Activated CD4-positive, alpha-beta memory T cell treated with anti-CD3 and anti-CD28 coated beads for 36 hours (primary cell): ENCODE data around the gene IFFO2. TPM values are rescaled to one million over a fixed set of nuclear protein-coding genes. Genes with fewer than 3 reads are reported as not detected.

ENCODE experiments used
- CTCF ChIA-PET: fragments of 350-600 bp; sonication (Branson Sonifier 250); formaldehyde crosslinking; loops from one replicate; lab custom pipeline; 2021; ENCODE audit warnings: antibody characterized with exemption, inconsistent platforms; lab: Charles Lee
- POLR2A ChIA-PET: fragments of 350-600 bp; sonication (Branson Sonifier 250); formaldehyde crosslinking; loops from one replicate; lab custom pipeline; 2021; ENCODE audit warnings: antibody characterized with exemption; lab: Charles Lee
- DNase-seq: peaks from one replicate; pipeline ENCODE4 v3.0.0-alpha.2; 2020
- H3K27ac Mint-ChIP-seq: one replicate; pipeline ENCODE4 v1.8.0; 2021; ENCODE audit warnings: mixed read lengths
- H3K27me3 Mint-ChIP-seq: one replicate; pipeline ENCODE4 v1.8.0; 2021; ENCODE audit warnings: mixed read lengths
- H3K36me3 Mint-ChIP-seq: one replicate; pipeline ENCODE4 v1.8.0; 2021; ENCODE audit warnings: mixed read lengths
- H3K4me1 Mint-ChIP-seq: one replicate; pipeline ENCODE4 v1.8.0; 2021; ENCODE audit warnings: low read depth, mixed read lengths
- H3K4me3 Mint-ChIP-seq: one replicate; pipeline ENCODE4 v1.8.0; 2021; ENCODE audit warnings: mild to moderate bottlenecking, mixed read lengths
- H3K9me3 Mint-ChIP-seq: one replicate; pipeline ENCODE4 v1.8.0; 2021; ENCODE audit warnings: mixed read lengths
- intact Hi-C: fragments of 100-400 bp; cut with micrococcal nuclease; formaldehyde crosslinking; loops from one replicate; pipeline ENCODE4 v1.15.1; 2023
- total RNA-seq, 2 experiments: library from RNA; stranded (reverse); gene quantifications; one replicate each; pipeline ENCODE4 v1.2.3, GENCODE V29; 2021

Gene IFFO2
- total RNA-seq, 2 experiments from 2014 or later: 40.4 to 42.0 TPM

GRCh38 chr1:18957532-18958300, 1.2 kb upstream of the IFFO2 start:
- ChIA-PET POLR2A (interaction anchor here (1.1 to 9.3 kb wide), 7 partner anchors 7 to 55 kb away, joined by 3 to 225 read pairs (median 5); partner anchors contain the start of gene ALDH4A1), CTCF (interaction anchor here (1.1 to 6.9 kb wide), 5 partner anchors 31 to 60 kb away, joined by 3 to 55 read pairs (median 19); no protein-coding TSS in a partner anchor)
- peak overlapping the region; percentile 77 for H3K4me3 Mint-ChIP-seq
- H3K4me1 Mint-ChIP-seq: peaks cover 33% of the 10 kb centered on the region
- peaks cover 2% of the 10 kb centered on the region for H3K27me3 Mint-ChIP-seq
- peak; percentile 35 for DNase-seq
- H3K36me3 Mint-ChIP-seq: peaks cover 20% of the 10 kb centered on the region
- peak overlapping the region; percentile 40 for H3K27ac Mint-ChIP-seq
- intact Hi-C loops: loop anchor here (10.0 kb wide), 1 partner anchor 527 kb away; the partner anchor contains the start of gene CAPZB
- no peaks in the 10 kb centered on the region for H3K9me3 Mint-ChIP-seq

- Mint-ChIP-seq H3K27me3 (peaks cover 2% of the 10 kb centered on the region), H3K9me3 (no peaks in the 10 kb centered on the region), H3K27ac (peak overlapping the region; percentile 71), H3K36me3 (peaks cover 26% of the 10 kb centered on the region), H3K4me3 (peak overlapping the region; percentile 77), H3K4me1 (peaks cover 39% of the 10 kb centered on the region)
- CTCF ChIA-PET: interaction anchor here (1.1 to 6.9 kb wide), 4 partner anchors 30 to 61 kb away, joined by 3 to 55 read pairs (median 20); no protein-coding TSS in a partner anchor
- POLR2A ChIA-PET: interaction anchor here (0.6 to 9.3 kb wide), 8 partner anchors 8 to 57 kb away, joined by 3 to 225 read pairs (median 4); partner anchors contain the start of gene ALDH4A1
- intact Hi-C loops: loop anchor here (10.0 kb wide), 1 partner anchor 528 kb away; the partner anchor contains the start of gene CAPZB
- peak; percentile 41 for DNase-seq
These were observed 653 bp upstream of the IFFO2 start for GRCh38 chr1:18957136-18957521.

GRCh38 chr1:18955441-18956192, 859 bp downstream of the IFFO2 start:
- intact Hi-C loops: loop anchor here (2.0 to 10.0 kb wide), 2 partner anchors 255 to 529 kb away; partner anchors contain the start of genes CAPZB and UBR4
- Mint-ChIP-seq H3K27me3 (peaks cover 2% of the 10 kb centered on the region), H3K27ac (peak overlapping the region; percentile 61), H3K36me3 (peaks cover 29% of the 10 kb centered on the region), H3K9me3 (no peaks in the 10 kb centered on the region), H3K4me1 (peaks cover 51% of the 10 kb centered on the region), H3K4me3 (peak overlapping the region; percentile 84)
- DNase-seq: peak; percentile 69
- ChIA-PET POLR2A (interaction anchor here (0.8 to 9.3 kb wide), 7 partner anchors 9 to 55 kb away, joined by 3 to 225 read pairs (median 3); partner anchors contain the start of gene ALDH4A1), CTCF (interaction anchor here (1.2 to 6.9 kb wide), 8 partner anchors 10 to 119 kb away, joined by 3 to 55 read pairs (median 8); no protein-coding TSS in a partner anchor)

DNA sequence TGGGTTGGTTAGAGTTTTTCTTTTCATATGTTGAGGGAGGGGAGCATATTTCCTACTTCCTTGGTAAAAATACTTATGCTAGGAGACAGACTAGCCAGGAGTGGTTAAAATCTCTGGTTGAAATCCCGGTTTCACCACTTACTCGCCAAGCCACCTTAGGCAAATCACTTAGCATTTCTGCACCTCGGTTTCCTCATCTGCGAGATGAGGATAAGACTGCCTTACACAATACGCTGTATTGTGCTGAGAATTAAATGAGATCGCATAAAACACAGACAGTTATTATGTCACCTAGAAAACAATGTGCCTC, 1.4 kb downstream of the IFFO2 start:
- Mint-ChIP-seq H3K4me1 (peaks cover 57% of the 10 kb centered on the region), H3K36me3 (peaks cover 29% of the 10 kb centered on the region), H3K27me3 (peaks cover 2% of the 10 kb centered on the region), H3K9me3 (no peaks in the 10 kb centered on the region), H3K4me3 (peak overlapping the region; percentile 84), H3K27ac (peak overlapping the region; percentile 61)
- CTCF ChIA-PET: interaction anchor here (1.3 to 6.9 kb wide), 7 partner anchors 18 to 120 kb away, joined by 3 to 55 read pairs (median 17); no protein-coding TSS in a partner anchor
- intact Hi-C loops: loop anchor here (2.0 to 10.0 kb wide), 2 partner anchors 256 to 530 kb away; partner anchors contain the start of genes CAPZB and UBR4
- POLR2A ChIA-PET: interaction anchor here (0.8 to 9.3 kb wide), 5 partner anchors 10 to 48 kb away, joined by 3 to 225 read pairs (median 4); no protein-coding TSS in a partner anchor
- DNase-seq: no peak

DNA sequence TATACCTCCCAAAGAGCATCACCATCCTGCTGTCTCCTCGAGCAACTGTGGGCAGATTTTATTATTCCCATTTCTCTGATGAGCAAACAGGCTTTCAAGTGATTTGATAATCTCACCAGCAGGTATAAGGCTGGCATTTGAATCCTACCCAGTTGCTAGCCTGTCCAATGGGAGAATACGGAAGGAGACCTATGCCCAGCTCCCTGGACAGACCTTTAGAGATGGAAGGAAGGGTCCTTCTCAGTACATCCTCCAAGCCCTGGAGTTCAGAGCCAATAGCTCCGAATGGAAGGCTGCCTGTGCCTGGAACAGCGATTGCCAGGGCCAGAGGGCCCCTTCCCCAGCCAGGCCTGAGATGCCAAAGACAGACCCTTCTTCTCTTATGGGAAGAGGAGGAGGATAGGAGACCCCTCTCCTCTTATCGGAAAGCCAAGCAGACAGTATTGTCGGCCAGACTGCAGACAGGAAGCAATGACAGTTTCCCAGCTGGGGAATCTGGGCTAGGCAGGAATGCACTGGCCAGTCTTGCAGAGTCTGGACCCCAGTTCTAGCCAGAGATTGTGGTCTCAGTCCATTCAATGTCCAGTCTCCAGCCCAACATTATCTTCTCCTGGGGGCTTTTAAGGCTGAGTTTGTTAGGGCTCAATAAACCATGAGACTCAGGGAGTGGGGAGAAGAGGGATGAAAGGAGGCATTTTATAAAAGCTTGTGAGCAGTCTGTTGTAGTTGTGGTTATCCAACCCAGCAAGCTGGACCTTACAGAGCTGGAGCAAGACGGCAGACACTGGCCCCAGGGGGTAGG, 2.0 kb downstream of the IFFO2 start:
- peak overlapping the region; percentile 84 for H3K4me3 Mint-ChIP-seq
- H3K27me3 Mint-ChIP-seq: peaks cover 2% of the 10 kb centered on the region
- peaks cover 63% of the 10 kb centered on the region for H3K4me1 Mint-ChIP-seq
- intact Hi-C loops: loop anchor here (2.0 to 10.0 kb wide), 2 partner anchors 256 to 530 kb away; partner anchors contain the start of genes CAPZB and UBR4
- ChIA-PET POLR2A (interaction anchor here (0.8 to 9.3 kb wide), 5 partner anchors 15 to 46 kb away, joined by 3 to 225 read pairs (median 3); no protein-coding TSS in a partner anchor), CTCF (interaction anchor here (0.8 to 6.9 kb wide), 6 partner anchors 11 to 121 kb away, joined by 3 to 55 read pairs (median 12); no protein-coding TSS in a partner anchor)
- no peaks in the 10 kb centered on the region for H3K9me3 Mint-ChIP-seq
- no peak for DNase-seq
- peak overlapping the region; percentile 61 for H3K27ac Mint-ChIP-seq
- H3K36me3 Mint-ChIP-seq: peaks cover 31% of the 10 kb centered on the region

- Mint-ChIP-seq H3K4me1 (peaks cover 70% of the 10 kb centered on the region), H3K27ac (peak overlapping the region; percentile 61), H3K9me3 (no peaks in the 10 kb centered on the region), H3K4me3 (peak overlapping the region; percentile 84), H3K36me3 (peaks cover 31% of the 10 kb centered on the region), H3K27me3 (peaks cover 2% of the 10 kb centered on the region)
- intact Hi-C loops: loop anchor here (2.0 to 10.0 kb wide), 2 partner anchors 257 to 531 kb away; partner anchors contain the start of genes CAPZB and UBR4
- ChIA-PET CTCF (interaction anchor here (0.8 to 6.9 kb wide), 5 partner anchors 11 to 121 kb away, joined by 3 to 55 read pairs (median 17); no protein-coding TSS in a partner anchor), POLR2A (interaction anchor here (0.9 to 9.3 kb wide), 4 partner anchors 25 to 45 kb away, joined by 3 to 225 read pairs (median 4); no protein-coding TSS in a partner anchor)
- DNase-seq: no peak
These were observed 2.7 kb downstream of the IFFO2 start for GRCh38 chr1:18953731-18954231.

GRCh38 chr1:18951818-18952391, 4.6 kb downstream of the IFFO2 start:
- POLR2A ChIA-PET: interaction anchor here (0.8 to 9.3 kb wide), 9 partner anchors 14 to 300 kb away, joined by 3 to 225 read pairs (median 5); partner anchors contain the start of genes ALDH4A1, EMC1 and MRTO4
- peak; percentile 95 for DNase-seq
- CTCF ChIA-PET: interaction anchor here (1.3 to 4.8 kb wide), 7 partner anchors 16 to 49 kb away, joined by 3 to 60 read pairs (median 5); partner anchors contain the start of gene ALDH4A1
- Mint-ChIP-seq H3K9me3 (no peaks in the 10 kb centered on the region), H3K36me3 (peaks cover 34% of the 10 kb centered on the region), H3K27me3 (no peaks in the 10 kb centered on the region), H3K27ac (peak overlapping the region; percentile 98), H3K4me3 (peak overlapping the region; percentile 80), H3K4me1 (peaks cover 74% of the 10 kb centered on the region)
- intact Hi-C loops: loop anchor here (1.0 to 10.0 kb wide), 6 partner anchors 13 to 533 kb away; partner anchors contain the start of genes ALDH4A1 and CAPZB

- Mint-ChIP-seq H3K4me1 (peaks cover 79% of the 10 kb centered on the region), H3K27ac (peak overlapping the region; percentile 98), H3K36me3 (peaks cover 34% of the 10 kb centered on the region), H3K4me3 (peak overlapping the region; percentile 80), H3K27me3 (no peaks in the 10 kb centered on the region), H3K9me3 (no peaks in the 10 kb centered on the region)
- peak; percentile 46 for DNase-seq
- intact Hi-C loops: loop anchor here (1.0 to 10.0 kb wide), 3 partner anchors 49 to 533 kb away; partner anchors contain the start of genes ALDH4A1 and CAPZB
- POLR2A ChIA-PET: interaction anchor here (0.6 to 9.3 kb wide), 9 partner anchors 14 to 301 kb away, joined by 3 to 225 read pairs (median 4); partner anchors contain the start of genes ALDH4A1, EMC1 and MRTO4
- CTCF ChIA-PET: interaction anchor here (1.0 to 4.8 kb wide), 10 partner anchors 11 to 96 kb away, joined by 3 to 60 read pairs (median 4); partner anchors contain the start of gene ALDH4A1
These were observed 5.1 kb downstream of the IFFO2 start for GRCh38 chr1:18951416-18951815.

GRCh38 chr1:18950401-18951026, 6.0 kb downstream of the IFFO2 start:
- peak; percentile 63 for DNase-seq
- POLR2A ChIA-PET: interaction anchor here (0.9 to 9.3 kb wide), 9 partner anchors 9 to 302 kb away, joined by 3 to 225 read pairs (median 4); partner anchors contain the start of genes EMC1 and MRTO4
- peaks cover 34% of the 10 kb centered on the region for H3K36me3 Mint-ChIP-seq

More at GRCh38 chr1:18950401-18951026, 6.0 kb downstream of the IFFO2 start:
- Mint-ChIP-seq H3K27me3 (no peaks in the 10 kb centered on the region), H3K27ac (peak overlapping the region; percentile 98), H3K9me3 (no peaks in the 10 kb centered on the region), H3K4me1 (peaks cover 85% of the 10 kb centered on the region), H3K4me3 (peak overlapping the region; percentile 80)
- intact Hi-C loops: loop anchor here (1.0 to 10.0 kb wide), 4 partner anchors 48 to 534 kb away; partner anchors contain the start of genes ALDH4A1 and CAPZB
- CTCF ChIA-PET: interaction anchor here (1.0 to 4.8 kb wide), 9 partner anchors 12 to 97 kb away, joined by 3 to 60 read pairs (median 3); partner anchors contain the start of gene ALDH4A1
